Midbrain (tissue), 1 donor: Measurements from ENCODE around the gene GCG.

ENCODE experiments used
- DNase-seq: peaks from one replicate; lab custom pipeline; 2025; lab: John Stamatoyannopoulos, UW

GCG gene

GRCh38 chr2:162149466-162149865 lies 2.6 kb downstream of the GCG start:
- DNase-seq: no peak

- DNase-seq: no peak
Measured at GRCh38 chr2:162148956-162149355, 3.1 kb downstream of the GCG start.

DNA sequence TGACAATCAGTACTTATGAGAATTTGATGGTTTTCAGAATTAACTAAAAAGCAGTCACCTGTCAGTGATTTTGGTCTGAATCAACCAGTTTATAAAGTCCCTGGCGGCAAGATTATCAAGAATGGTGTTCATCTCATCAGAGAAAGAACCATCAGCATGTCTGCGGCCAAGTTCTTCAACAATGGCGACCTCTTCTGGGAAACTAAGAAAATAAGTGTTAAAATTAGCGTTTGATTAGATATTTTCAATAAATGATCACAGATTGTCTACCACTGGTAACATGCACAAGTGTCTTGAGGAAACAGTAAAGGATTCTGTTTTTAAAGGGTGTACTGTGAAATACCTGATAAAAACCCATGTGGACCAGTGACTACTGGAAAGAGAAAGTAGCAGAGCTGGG lies 8.1 kb downstream of the GCG start:
- DNase-seq: no peak

- no peak for DNase-seq
Measured at GRCh38 chr2:162138310-162138709, 13.7 kb downstream of the GCG start.

DNA sequence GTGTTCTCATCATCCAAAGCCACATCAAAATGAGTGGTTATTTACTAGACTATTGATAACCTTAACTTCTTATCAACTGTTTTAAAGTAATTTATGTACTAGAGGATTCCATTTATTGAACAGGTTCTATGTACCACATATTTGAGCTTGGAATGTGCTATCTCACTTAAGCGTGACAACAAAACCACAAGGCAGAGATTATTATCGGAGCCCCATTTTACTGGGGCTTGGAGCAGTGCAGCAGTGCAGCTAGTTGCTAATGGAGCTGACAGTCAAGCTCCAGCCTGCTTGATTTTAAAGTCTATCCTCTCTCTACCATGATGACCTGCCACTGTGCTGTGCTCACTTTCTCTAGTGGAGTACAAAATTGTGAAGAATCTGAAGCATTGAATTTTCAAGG lies 24.6 kb downstream of the GCG start:
- no peak for DNase-seq

GRCh38 chr2:162126527-162126926 lies 25.5 kb downstream of the GCG start:
- DNase-seq: no peak

DNA sequence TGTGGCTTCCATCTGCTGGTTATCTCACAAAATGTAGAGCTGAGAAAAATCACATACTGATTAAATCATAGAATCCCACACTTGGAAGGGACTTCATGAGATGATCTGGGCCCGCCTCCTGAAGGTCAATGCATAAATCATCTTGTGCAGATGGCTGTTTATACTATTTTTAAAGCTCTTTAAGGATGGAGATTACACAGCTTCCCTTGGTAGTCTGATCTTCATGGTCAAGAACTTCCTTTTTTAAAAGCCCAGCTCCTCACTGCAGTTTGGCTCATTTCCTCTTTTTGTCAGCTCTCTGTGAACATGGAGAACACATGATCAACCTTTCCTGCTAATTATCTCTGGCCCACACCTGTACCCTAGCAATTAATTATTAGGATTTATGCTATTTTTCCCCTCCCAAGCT lies 25.9 kb downstream of the GCG start:
- no peak for DNase-seq

GRCh38 chr2:162125138-162125537 lies 26.9 kb downstream of the GCG start:
- no peak for DNase-seq

GRCh38 chr2:162123806-162124758 lies 28.0 kb downstream of the GCG start:
- DNase-seq: peak; percentile 50

DNA sequence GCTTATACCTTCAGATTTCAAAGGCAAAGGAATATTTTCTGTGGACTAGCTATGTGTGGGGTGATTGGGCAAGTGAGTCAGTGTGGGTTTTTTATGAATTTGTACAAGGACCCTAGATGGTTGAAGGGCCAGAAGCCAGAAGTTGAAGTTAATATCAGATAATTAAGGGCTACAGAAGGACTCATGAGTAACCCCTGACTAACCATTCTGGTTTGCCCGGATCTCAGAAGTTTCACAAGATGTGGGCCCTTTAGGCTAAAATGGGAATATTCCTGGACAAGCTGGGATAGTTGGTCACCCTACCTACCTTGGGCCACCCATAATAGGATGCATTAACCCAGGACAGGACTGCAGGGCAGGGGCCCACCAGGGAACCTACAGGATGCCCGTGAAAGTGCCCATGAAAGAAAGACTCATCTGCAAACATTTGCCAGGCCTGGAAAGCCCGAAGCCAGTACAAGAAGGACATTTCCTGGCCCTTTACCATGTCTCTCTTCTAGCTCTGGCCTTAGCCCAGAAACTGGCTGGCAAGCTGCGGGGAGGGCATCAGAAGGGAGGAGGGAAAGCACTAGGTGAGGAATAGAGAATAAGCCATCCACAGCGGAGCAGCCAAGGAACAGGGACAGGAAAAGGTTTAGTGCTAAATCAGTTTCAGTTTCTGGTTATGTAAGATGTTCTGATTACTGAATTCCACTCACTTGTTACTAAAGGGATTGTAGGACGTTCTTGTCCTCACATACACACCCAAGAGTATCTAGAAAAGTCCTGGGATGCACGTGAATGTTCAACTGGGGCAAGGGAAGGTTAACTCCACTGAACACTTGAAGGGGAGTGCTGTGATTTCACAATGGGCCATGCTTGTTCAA lies 33.6 kb downstream of the GCG start:
- peak; percentile 6 for DNase-seq

DNA sequence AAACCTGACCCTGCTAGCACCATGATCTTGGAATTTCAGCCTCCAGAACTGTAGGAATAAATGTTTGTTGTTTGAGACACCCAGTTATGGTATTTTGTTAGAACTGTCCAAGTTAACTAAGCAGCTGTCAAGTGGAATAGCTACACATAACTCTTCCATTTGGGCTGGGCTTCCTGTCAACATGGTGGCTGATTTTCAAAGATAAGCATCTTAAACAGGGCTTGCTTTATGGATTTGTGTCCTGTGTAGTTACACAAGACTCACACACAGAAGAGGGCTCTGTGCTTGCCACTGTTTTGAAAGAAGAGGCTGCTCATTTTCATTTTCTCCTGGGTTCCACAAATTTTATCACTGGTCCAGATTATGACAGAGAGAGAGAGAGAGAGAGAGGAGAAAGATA lies 35.7 kb downstream of the GCG start:
- DNase-seq: no peak

DNA sequence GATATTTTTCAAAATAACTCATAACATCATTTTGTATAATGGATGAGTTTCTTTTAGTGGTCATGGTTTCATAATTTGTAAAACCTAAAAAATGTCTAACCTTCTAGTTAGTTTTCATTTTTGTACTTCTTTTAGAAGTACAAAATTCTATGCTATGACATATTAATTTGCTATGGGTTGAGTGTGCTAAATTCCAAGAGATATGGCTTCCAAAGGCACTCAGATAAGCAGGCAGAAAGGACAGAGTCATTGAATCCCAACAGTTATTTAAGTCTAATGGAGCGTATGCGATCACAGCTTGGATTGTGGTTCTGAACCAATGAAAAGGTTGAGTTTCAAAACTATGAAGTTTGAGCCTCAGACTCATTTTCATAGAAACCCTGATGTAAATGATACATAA lies 37.0 kb downstream of the GCG start:
- no peak for DNase-seq

GRCh38 chr2:162114271-162114670 lies 37.8 kb downstream of the GCG start:
- DNase-seq: no peak

DNA sequence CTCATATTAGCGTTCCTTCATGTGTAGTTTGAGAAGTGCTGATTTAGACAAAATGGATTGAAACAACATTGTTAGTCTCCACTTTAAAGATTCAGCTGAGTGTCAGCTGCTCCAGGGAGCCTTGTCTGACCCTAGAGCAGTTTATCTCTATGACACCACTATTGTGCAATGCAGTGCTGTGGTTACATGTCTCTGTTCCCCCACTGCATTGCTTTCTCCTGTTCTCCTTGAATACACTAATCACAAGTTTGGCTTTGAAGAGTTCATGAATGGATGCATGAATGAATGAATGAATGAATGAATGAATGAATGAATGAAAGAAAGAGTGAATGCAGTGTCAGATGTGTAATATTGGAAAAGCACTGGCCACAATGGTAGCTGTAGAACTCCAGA lies 38.3 kb downstream of the GCG start:
- DNase-seq: no peak

DNA sequence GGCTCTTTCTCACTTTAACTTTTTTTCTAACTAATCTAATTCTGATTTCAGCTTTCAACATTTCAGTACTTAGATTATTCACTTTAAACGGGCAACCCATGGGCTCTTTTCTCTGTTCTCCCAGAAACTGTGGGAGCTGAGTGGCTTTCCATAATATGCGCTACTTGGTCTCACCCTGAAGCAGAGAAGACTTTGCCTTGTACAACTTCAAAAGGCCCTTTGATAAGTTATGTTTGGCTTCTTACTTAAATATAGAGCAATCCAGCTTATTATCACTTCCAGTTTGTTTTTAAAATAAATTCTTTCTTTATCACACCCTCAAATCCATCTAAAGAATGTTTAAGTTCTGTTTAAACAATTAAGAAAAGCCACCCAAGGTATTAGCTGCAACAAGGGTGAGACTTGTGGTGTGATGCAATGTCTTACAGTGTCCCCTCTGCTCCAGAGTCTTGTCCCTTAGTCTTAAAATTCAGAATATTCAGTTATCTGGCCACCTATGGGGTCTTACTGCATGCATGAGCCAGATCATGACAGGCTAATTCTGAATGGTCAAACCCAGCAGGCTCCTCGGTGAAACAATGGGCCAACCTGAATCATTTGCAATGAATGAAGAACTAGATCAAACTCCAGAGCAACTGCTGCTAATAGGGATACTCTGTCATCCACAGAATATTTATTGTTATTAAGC lies 38.8 kb downstream of the GCG start:
- no peak for DNase-seq

DNA sequence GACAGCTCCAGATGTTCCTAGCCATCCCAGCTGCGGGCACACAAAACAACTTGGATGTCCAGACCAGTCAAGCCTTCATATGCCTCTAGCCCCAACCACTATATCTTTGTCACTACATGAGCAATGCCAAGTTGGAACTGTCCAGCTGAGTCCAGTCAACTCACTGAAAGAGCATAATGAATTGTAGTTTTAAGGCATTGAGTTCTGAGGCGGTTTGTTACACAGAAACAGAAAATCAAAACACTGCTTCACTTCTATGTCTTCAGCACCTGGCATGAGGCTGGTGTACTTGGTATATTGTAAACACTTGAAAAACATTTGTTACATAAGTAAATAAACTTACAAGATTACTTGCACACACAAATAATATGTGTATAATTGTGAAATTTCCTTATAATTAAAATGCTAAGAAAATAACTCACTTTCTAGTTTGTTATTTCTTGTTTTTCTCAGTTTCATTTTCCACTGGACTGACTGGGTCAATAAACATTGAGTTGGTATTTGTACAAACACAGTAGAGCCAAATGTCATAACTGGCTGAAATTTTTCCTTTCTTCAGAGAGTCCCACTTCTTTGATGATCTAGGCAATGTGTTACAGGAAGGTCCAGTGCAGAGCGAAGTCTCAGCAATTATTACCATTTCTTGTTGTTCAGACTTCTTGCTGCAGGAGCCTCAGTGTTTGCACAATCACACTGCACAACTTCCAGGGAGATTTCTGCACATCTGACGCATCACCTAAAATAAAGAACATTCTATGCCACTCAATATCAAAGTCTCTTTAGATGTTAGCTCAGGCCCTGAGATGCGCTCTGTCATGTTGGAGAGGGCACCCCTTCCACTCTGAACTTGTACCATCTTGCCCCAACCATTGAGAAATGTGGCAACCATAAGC lies 39.8 kb downstream of the GCG start:
- no peak for DNase-seq

DNA sequence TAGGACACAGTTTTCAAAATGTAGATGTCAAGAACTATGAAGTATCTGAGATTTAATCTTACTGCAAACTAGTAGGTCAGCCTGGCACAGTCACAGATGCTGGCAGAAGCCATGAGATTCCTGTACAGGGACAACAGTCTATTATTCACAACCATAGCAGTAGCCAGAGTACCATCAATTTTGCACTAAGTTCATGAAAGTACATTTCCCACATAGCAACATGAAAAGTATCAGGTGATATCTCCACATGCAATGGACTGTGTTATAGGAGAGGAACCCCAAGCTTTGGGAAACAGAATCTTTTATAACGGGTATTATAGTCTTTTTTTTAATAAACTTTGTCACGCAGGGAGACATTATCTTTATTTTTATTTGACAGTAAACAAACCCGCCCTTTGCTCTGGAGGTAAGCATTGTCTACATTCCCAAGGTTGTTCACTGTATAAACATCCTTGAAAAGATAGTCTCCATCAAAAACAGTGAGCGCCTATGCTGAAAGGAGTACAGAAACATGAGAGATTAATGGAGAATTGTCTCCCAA lies 44.6 kb downstream of the GCG start:
- DNase-seq: no peak

- no peak for DNase-seq
Measured at GRCh38 chr2:162106746-162107145, 45.3 kb downstream of the GCG start.

- DNase-seq: no peak
Measured at GRCh38 chr2:162106146-162106551, 45.9 kb downstream of the GCG start.

DNA sequence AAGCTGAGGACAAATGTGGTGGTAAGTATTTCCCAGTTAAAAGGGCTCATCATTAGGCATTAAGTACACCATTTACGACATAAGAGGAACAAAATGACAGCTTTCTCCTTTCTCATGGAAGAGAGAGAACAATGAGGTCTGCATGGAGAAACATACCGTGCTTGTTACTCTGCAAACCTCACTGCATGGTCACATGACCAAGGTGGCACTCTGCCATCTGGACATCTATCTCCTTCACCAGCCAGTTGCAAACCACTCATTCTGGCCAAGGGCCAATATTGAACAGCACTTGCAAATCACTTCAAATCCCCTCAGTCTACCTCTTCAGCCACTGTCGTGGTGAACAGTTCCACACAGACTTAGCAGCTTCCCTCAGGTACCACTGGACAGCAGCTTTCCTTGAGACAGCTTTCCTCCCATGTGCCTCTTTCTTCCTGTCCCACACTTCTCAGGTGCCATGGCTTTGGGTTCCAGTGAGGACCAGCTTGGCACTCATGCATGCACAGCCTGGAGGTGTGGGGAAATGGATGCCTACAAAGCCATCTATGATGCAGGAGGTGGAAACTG lies 48.5 kb downstream of the GCG start:
- no peak for DNase-seq

GRCh38 chr2:162100579-162100978 lies 51.5 kb downstream of the GCG start:
- no peak for DNase-seq
